ENCODE results near the gene TNFAIP8.
"Not testable (repeated sequence)": the region's sequence is repeated elsewhere in the genome, so short reads cannot be mapped to it uniquely, and the experiment has no call there.

The TNFAIP8 gene

DNA sequence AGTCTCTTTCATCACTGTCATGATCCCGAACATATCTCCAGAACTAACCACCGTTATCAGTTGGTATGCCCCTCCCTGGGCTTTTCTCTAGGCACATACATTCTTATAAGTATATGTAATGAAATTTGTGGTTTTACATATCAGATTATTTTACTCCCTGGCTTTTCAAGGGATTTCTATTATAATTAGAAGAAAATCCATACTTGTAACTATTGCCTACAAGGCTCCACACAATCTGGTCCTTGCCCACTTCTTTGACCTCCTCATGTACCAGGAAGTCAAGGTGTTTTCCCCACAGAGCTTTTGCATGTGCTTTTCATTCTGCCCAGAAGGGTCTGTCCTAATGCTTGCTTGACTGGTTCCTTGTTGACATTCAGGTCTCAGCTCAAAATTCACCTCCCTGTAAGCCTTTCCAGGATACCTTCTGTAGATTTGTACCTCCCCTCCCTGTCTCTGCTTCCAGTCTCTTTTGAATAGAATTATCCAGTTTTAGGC lies 62.8 kb downstream of the TNFAIP8 start:
- no peak for DNase-seq (ENCODE audit: low read depth)

DNA sequence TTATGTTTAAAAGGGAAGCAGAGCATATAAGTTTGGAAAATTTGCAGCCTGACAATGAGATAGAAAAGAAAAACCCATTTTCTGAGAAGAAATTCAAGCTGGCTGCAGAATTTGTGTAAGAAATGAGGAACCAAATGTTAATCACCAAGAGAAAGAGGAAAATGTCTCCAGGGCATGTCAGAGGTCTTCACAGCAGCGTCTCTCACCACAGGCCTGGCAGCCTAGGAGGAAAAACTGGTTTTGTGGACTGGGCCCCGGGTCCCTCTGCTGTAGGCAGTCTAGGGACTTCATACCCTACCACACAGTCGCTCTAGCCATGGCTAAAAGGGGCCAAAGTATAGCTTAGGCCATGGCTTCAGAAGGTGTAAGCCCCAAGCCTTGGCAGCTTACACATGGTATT lies 64.3 kb downstream of the TNFAIP8 start:
- DNase-seq (ENCODE audit: low read depth): no peak

DNA sequence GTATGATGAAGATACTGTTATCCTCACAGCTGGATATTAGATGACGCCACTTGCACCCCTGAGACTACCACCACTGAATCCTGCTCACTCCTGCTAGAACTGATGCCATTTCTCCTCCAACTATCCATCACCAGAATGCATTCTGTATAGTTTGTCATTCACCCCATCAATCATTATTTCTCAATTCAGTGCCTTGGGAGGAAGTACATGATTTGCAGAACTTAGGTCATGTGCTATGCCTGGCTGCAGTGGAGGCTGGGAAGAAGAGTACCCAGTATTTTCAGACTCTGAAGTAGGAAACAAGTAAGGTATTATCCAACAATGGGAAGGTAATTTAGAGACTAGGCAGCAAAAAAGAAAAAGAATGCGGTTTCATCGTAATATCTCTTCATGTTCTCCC lies 70.2 kb downstream of the TNFAIP8 start:
- no peak for DNase-seq (ENCODE audit: low read depth)

DNA sequence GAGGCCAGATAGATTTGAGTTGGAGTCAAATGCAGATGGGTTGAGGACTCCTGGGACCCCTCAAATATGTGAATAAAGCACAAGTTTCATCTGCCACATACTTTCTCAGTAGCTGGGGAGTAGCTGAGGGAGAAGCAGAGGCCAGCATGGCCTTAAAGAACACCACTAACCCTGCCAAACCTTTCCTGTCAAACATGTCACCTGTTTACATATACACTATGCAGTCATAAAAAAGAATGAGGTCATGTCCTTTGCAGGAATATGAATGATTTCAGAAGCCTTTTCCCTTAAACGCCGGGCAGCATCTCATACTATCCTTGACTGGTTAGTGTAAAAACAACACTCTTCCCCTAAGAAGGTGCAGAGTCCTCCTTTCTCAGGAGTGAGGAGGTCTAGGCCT lies 71.2 kb downstream of the TNFAIP8 start:
- no peak for DNase-seq (ENCODE audit: low read depth)

DNA sequence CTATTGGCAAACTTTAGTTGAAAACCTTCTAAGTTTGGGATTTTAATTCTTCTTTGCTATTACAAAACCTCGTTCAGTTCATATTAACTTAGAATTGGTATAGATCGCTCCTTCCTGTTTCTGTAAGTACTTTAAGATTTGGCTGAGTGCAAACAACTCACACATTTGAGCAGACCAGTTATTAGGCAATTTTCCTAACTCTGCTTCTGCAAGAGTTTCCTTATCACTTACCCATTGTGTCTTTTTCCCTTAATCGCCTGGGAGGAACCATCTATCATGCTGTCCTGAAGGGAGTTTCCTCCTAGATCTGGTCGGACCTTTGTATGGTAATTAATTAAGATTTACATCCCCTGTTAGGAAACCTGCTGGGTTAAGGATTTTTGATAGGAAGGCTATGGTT lies 71.8 kb downstream of the TNFAIP8 start:
- DNase-seq (ENCODE audit: low read depth): not testable (repeated sequence)

DNA sequence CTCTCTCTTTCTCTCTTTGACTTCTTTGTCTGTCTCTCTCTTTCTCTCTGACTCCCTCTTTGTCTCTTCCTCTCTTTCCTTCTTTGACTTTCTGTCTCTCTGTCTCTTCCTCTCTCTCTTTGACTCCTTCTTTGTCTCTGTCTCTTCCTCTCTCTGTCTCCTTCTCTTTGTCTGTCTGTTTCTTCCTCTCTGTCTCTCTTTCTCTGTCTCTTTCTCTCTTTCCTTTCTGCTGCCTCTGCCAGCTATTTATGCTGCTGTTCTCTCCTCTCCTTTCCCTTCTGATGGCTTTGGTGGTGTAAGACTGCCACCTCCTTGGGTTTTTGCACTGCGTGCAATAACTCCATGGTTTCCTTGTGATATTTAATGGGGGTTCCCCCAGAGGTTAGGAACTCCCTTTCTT lies 72.3 kb downstream of the TNFAIP8 start:
- DNase-seq (ENCODE audit: low read depth): not testable (repeated sequence)

DNA sequence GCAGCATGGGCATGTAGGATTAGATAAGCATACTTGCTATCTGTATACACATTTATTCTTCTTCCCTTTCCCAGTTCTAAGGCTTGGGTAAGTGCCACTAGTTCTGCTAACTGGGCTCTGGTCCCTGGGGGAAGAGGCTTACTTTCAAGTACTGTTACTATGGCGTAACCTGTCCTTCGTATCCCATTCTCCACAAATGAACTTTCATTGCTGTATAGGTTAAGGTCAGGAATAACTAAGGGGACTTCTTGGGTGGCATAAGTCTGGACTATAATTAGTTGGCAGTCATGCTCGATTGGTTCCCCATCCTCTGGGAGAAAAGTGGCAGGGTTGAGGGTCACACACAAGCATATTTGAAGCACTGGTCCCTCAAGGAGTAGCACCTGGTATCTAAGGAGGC lies 72.8 kb downstream of the TNFAIP8 start:
- DNase-seq (ENCODE audit: low read depth): not testable (repeated sequence)

DNA sequence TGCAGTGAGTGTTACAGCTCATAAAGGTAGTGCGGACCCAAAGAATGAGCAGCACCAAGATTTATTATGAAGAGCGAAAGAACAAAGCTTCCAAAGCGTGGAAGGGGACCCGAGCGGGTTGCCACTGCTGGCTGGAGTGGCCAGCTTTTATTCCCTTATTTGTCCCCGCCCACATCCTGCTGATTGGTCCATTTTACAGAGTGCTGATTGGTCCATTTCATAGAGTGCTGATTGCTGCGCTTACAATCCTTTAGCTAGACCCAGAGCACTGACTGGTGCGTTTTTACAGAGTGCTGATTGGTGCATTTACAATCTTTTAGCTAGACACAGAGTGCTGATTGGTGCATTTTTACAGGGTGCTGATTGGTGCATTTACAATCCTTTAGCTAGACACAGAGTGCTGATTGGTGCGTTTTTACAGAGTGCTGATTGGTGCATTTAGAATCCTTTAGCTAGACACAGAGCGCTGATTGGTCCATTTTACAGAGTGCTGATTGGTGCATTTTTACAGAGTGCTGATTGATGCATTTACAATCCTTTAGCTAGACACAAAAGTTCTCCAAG lies 76.9 kb downstream of the TNFAIP8 start:
- DNase-seq (ENCODE audit: low read depth): not testable (repeated sequence)

DNA sequence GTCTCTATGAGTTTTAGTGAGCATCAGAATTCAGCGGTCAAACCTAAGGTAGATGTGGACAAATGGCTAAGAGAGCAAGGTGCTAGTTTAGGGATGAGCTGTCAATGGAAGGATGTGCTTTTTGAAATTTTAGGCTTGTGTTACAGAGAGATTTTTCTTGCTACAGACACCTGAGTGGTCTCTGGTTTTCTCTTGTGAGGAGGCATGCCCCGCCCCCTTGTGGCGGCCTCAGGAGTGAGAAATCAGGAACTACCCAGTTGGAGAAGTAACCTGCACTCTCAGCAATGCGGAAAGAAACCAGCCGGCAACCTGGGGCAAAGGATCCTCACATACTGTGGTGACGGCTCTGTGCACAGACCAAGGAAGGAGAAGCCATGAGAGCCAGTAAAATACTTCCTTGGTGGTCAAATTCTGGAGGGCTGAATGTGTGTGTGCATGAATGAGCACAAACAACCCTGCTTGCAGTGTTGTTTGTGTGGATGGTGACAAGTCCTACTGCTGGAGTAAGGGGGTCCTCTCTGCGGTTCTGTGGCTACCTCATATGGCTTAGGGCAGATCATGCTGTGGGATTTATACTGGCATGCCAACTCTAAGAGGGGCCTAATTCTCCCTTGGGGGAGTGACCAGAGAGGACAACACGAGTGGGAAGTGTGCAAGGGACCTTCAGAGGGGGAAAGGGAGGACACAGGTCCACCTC lies 79.8 kb downstream of the TNFAIP8 start:
- peak; percentile 59 for DNase-seq (ENCODE audit: low read depth)

DNA sequence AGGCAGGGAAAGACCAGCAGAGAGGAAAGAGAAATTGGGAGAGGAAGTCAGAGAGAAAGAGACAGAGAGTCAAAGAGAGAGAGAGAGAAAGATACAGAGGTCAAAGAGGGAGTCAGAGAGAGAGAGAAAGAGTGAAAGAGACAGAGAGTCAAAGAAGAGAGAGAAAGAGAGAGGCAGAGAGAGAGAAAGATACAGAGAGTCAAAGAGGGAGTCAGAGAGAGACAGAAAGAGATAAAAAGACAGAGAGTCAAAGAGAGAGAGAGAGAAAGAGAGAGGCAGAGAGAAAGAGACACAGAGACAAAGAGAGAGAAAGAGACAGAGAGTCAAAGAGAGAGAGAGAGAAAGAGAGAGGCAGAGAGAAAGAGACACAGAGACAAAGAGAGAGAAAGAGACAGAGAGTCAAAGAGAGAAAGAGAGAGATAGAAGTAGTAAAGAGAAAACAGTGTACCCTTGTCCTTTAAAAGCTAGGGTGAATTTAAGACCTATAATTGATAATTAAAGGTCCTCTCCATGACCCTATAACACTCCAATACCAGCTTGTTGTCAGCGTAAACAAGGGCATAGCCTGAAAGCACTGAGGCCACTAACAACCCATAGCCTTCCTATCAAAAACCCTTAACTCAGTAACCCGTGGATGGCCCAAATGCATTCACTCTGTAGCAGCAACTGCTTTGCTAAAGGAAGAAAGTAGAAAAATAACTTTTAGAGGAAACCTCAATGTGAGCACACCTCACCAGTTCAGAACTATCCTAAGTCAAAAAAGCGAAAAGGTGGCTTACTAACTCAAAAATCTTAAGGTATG lies 82.2 kb downstream of the TNFAIP8 start:
- not testable (repeated sequence) for DNase-seq (ENCODE audit: low read depth)

DNA sequence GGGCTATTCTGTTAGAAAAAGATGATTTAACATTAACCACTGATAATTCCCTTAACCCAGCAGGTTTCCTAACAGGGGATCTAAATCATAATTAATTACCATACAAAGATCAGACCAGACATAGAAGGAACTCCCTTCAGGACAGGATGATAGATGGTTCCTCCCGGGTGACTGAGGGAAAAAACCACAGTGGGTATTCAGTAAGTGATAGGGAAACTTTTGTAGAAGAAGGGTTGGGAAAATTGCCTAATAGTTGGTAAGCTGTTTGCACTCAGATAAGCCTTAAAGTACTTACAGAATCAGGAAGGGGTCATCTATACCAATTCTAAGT lies 82.7 kb downstream of the TNFAIP8 start:
- DNase-seq (ENCODE audit: low read depth): not testable (repeated sequence)

DNA sequence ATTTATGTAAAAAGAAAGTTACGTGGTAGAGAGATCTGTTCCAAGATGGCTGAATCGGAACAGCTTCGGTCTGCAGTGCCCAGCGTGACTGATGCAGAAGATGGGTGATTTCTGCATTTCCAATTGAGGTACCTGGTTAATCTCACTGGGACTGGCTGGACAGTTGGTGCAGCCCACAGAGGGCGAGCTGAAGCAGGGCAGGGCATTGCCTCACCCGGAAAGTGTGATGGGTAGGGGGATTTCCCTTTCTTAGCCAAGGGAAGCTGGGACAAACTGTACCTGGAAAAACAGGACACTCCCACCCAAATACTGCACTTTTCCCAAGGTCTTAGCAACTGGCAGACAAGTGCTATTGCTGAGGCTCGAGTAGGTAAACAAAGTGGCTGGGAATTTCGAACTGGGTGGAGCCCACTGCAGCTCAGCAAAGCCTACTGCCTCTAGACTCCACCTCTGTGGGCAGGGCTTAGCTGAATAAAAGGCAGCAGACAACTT lies 83.4 kb downstream of the TNFAIP8 start:
- DNase-seq (ENCODE audit: low read depth): no peak

DNA sequence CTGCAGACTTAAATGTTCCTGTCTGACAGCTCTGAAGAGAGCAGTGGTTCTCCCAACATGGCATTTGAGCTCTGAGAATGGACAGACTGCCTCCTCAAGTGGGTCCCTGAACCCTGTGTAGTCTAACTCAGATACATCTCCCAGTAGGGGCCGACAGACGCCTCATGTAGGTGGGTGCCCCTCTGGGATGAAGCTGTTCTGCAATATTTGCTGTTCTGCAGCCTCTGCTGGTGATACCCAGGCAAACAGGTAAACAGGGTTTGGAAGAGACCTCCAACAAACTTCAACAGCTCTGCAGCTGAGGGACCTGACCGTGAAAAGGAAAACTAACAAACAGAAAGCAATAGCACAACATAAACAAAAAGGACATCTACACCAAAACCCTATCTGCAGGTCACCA lies 83.8 kb downstream of the TNFAIP8 start:
- DNase-seq (ENCODE audit: low read depth): not testable (repeated sequence)

DNA sequence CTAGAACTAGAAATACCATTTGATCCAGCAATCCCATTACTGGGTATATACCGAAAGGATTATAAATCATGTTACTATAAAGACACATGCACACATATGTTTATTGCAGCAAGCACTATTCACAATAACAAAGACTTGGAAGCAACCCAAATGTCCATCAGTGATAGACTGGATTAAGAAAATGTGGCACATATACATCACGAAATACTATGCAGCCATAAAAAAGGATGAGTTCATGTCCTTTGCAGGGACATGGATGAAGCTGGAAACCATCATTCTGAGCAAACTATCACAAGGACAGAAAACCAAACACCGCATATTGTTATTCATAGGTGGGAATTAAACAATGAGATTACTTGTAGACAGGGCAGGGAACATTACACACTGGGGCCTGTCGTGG lies 88.8 kb downstream of the TNFAIP8 start:
- not testable (repeated sequence) for DNase-seq (ENCODE audit: low read depth)

DNA sequence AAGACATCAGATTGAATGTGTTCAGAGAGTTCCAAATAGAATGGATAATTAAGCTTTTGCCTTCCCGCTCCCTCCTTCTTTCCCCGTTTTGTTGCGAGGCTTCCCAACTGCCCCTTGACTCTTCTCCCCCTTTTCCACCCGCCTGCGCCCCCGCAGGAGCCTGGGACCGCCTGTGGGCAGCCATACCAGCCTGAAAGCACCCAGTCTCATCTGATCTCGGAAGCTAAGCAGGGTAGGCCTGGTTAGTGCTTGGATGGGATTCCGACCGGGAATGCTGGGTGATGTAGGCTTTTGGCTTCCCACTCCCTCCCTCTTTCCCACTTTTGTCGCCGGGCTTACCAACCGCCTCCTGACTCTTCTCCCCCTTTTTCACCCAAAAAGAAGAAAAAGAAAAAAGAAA lies 89.7 kb downstream of the TNFAIP8 start:
- DNase-seq (ENCODE audit: low read depth): no peak

Data from T follicular helper cell (primary cell).